Activated CD8-positive, alpha-beta T cell treated with anti-CD3 and anti-CD28 coated beads, Interleukin-2, amount 10 ng/mL, durations not matched to agents 7 days and 5 days (primary cell): ENCODE results near the gene POPDC2. TPM values are rescaled to one million over a fixed set of nuclear protein-coding genes. Genes with fewer than 3 reads are reported as not detected.

Experiments
- ATAC-seq: fragments of 150-1000 bp; cut with Tn5 transposase; one replicate; pipeline ENCODE4 v1.10.0; 2021; ENCODE audit warnings: moderate library complexity
- CTCF ChIA-PET: fragments of 350-600 bp; sonication (Branson Sonifier 250); formaldehyde crosslinking; loops from one replicate; lab custom pipeline; 2021; ENCODE audit warnings: antibody characterized with exemption; lab: Charles Lee
- POLR2A ChIA-PET: fragments of 350-600 bp; sonication (Branson Sonifier 250); formaldehyde crosslinking; loops from one replicate; lab custom pipeline; 2021; ENCODE audit warnings: antibody characterized with exemption; lab: Charles Lee
- DNase-seq: peaks from one replicate; pipeline ENCODE4 v3.0.0-alpha.2; 2020
- H3K27ac Mint-ChIP-seq: one replicate; pipeline ENCODE4 v1.8.0; 2021; ENCODE audit warnings: mild to moderate bottlenecking, mixed read lengths
- H3K27me3 Mint-ChIP-seq: one replicate; pipeline ENCODE4 v1.8.0; 2021; ENCODE audit warnings: low read depth, mixed read lengths
- H3K36me3 Mint-ChIP-seq: one replicate; pipeline ENCODE4 v1.8.0; 2021; ENCODE audit warnings: low read depth, mixed read lengths
- H3K4me1 Mint-ChIP-seq: one replicate; pipeline ENCODE4 v1.8.0; 2021; ENCODE audit warnings: low read depth, mixed read lengths
- H3K4me3 Mint-ChIP-seq: one replicate; pipeline ENCODE4 v1.8.0; 2021; ENCODE audit warnings: mild to moderate bottlenecking, mixed read lengths
- H3K9me3 Mint-ChIP-seq: one replicate; pipeline ENCODE4 v1.8.0; 2022; ENCODE audit warnings: mixed read lengths; ENCODE audit not compliant: insufficient read depth
- total RNA-seq, 2 experiments: library from RNA; stranded (reverse); gene quantifications; one replicate each; pipeline ENCODE4 v1.2.3, GENCODE V29; 2021

The POPDC2 gene
- total RNA-seq, 2 experiments from 2014 or later, result 3.3 to 4.8 TPM

DNA sequence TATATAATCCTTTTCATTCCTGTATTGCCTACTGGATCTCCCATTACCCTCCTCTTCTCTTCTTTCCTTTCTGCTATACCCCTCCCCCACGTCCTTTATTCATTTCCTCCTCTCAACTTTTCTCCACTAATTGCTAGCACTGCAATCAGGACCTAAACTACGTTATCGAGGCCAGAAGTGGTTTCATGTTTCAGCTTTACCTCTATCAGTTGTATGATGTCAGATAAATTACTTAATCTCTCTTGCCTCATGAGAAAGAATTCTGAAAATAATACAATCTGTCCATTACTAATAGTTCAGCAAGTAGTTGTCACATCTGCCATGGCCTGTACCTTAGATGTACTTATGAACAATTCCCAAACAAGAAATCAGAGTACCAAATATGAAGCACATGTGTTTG, 10.6 kb downstream of the POPDC2 start:
- POLR2A ChIA-PET, result no interaction called here
- Mint-ChIP-seq H3K9me3 (no peaks in the 10 kb centered on the region), H3K4me3 (no peak overlapping the region), H3K27ac (no peak overlapping the region), H3K27me3 (no peaks in the 10 kb centered on the region), H3K4me1 (peaks cover 6% of the 10 kb centered on the region), H3K36me3 (peaks cover 3% of the 10 kb centered on the region)
- CTCF ChIA-PET, result interaction anchor here (1.1 kb wide), 1 partner anchor 14 kb away, joined by 4 read pairs; no protein-coding TSS in a partner anchor
- ATAC-seq (no peak), DNase-seq (no peak)

DNA sequence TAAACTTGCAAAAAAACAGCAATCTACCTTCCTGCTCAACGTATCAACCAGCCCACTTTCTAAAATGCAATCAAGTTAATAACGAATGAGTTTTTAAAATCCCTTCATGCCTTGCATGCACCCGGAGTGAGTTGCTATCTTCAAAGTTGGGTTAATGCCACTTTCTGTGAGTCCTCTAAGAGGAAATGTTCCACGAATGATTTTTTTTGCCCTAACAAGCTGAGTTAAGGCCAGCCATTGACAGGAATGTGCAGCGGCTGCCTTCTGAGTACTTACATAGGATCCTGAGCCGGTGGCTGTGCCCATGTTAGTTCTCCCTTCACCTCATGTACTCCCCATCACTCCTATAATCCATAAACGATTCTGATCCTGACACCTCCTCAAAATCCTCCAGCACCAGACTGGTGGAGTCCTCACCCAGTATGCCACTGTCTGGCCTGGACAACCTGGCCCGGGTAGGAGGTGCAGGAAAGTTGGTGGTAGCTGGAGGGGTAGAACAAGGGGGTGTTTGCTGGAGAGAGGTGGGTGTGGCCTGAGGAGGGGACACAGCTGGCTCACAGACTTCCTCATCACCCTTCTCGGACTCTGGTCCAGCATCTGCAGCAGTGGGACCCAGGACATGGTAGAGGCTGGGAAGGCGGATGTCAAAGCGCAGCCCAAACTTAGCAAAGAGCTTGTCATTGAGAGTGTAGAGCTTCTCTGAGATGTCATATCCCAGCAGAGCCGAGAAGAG, 12.4 kb downstream of the POPDC2 start:
- Mint-ChIP-seq H3K36me3 (peaks cover 5% of the 10 kb centered on the region), H3K4me1 (no peaks in the 10 kb centered on the region), H3K4me3 (no peak overlapping the region), H3K27me3 (no peaks in the 10 kb centered on the region), H3K27ac (no peak overlapping the region), H3K9me3 (no peaks in the 10 kb centered on the region)
- ChIA-PET POLR2A (interaction anchor here (0.7 to 1.1 kb wide), 2 partner anchors 20 to 24 kb away, joined by 3 to 4 read pairs; no protein-coding TSS in a partner anchor), CTCF (no interaction called here)
- no peak for ATAC-seq
- no peak for DNase-seq

DNA sequence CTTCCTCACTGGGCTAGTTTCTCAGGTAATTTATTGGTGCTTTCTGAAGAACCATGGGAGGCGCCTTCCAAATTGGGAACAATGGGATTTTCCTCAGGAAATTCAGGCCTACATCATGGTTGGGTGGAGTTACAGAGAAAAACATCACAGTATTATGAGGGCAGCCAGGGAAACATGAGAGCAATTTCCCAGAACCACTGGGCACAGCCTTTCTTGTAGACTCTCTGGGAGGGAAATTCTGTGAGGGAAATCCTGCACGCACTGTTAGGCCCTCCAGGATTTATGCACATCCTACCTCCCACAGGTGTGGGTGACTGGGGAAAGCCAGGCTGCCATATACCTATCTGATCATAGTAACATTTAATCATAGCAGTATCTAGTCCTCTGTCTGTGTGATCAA, 13.2 kb downstream of the POPDC2 start:
- ATAC-seq (no peak), DNase-seq (no peak)
- no peaks in the 10 kb centered on the region for H3K9me3 Mint-ChIP-seq
- peaks cover 9% of the 10 kb centered on the region for H3K36me3 Mint-ChIP-seq
- no peak overlapping the region for H3K27ac Mint-ChIP-seq
- H3K4me3 Mint-ChIP-seq, result no peak overlapping the region
- no peaks in the 10 kb centered on the region for H3K27me3 Mint-ChIP-seq
- CTCF ChIA-PET, result no interaction called here
- POLR2A ChIA-PET, result interaction anchor here (1.1 kb wide), 1 partner anchor 21 kb away, joined by 4 read pairs; no protein-coding TSS in a partner anchor
- no peaks in the 10 kb centered on the region for H3K4me1 Mint-ChIP-seq

DNA sequence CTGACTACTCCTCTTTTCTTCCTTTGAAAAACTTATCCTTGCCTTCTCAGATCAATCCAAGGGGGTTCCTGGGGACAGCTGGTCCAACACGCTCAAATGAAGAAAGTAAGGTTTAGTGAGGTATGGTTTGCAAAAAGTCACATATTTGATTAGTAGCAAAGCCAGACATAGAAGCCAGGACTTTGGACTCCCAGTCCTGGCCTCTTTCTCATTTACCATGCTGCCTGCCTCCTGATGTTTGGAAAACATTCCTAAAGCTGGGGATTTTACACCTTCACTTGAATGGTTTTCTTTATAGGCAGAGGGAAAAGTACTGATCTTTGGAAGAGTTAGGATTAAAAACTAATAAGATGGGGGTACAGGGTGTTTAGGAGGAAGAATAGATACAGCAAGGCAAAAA, 14.6 kb downstream of the POPDC2 start:
- H3K9me3 Mint-ChIP-seq, result no peaks in the 10 kb centered on the region
- no peak for ATAC-seq
- no peak overlapping the region for H3K4me3 Mint-ChIP-seq
- peaks cover 20% of the 10 kb centered on the region for H3K36me3 Mint-ChIP-seq
- ChIA-PET POLR2A (no interaction called here), CTCF (interaction anchor here (0.7 kb wide), 1 partner anchor 23 kb away, joined by 3 read pairs; no protein-coding TSS in a partner anchor)
- DNase-seq, result no peak
- H3K27me3 Mint-ChIP-seq, result no peaks in the 10 kb centered on the region
- H3K4me1 Mint-ChIP-seq, result no peaks in the 10 kb centered on the region
- no peak overlapping the region for H3K27ac Mint-ChIP-seq

DNA sequence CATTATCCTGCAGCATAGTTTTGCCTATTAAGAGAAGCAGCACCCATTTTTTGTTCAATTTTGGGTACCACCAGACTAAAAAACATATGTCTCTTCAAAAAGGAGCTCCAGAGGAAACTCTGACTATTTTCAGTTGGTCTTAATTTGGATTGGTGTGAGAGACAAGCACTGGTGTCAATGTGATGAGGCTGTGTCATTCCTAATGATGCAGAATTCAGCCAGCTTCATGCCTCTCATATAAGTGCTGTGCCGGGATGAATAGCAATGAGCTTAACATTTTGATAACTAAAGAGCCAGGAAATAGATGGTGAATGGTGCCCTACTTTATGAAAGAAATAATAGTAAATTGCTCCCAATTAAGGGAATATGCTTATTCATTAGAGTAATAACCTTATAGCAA, 15.9 kb downstream of the POPDC2 start:
- Mint-ChIP-seq H3K9me3 (no peaks in the 10 kb centered on the region), H3K36me3 (peaks cover 29% of the 10 kb centered on the region), H3K27ac (no peak overlapping the region), H3K4me1 (peaks cover 8% of the 10 kb centered on the region), H3K27me3 (no peaks in the 10 kb centered on the region), H3K4me3 (no peak overlapping the region)
- no peak for DNase-seq
- no peak for ATAC-seq
- ChIA-PET POLR2A (no interaction called here), CTCF (interaction anchor here (1.0 to 1.3 kb wide), 2 partner anchors 43 to 46 kb away, joined by 3 to 4 read pairs; no protein-coding TSS in a partner anchor)

DNA sequence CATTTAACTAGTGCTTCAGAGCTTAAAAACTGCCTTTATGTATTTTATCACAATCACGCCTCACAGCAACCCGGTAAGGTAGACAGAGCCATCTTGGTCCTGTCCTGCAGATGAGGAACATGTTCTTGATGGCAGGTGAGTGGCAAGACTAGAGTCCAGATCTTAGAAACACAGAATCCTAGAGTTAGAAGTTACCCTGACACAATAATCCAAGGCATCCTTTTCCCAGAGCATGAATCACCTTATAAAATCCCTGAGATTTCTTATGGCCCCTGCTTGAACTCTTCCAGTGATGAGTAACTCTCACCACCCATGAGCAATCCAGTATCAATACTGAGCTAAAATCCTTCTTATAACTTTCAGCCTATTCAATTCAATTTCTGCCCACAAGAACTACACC, 16.9 kb downstream of the POPDC2 start:
- no peaks in the 10 kb centered on the region for H3K9me3 Mint-ChIP-seq
- DNase-seq (no peak), ATAC-seq (no peak)
- H3K27me3 Mint-ChIP-seq, result no peaks in the 10 kb centered on the region
- ChIA-PET CTCF (interaction anchor here (0.9 to 1.3 kb wide), 3 partner anchors 43 to 52 kb away, joined by 3 to 4 read pairs (median 3); no protein-coding TSS in a partner anchor), POLR2A (no interaction called here)
- H3K27ac Mint-ChIP-seq, result no peak overlapping the region
- H3K36me3 Mint-ChIP-seq, result peaks cover 31% of the 10 kb centered on the region
- H3K4me3 Mint-ChIP-seq, result no peak overlapping the region
- H3K4me1 Mint-ChIP-seq, result peaks cover 18% of the 10 kb centered on the region

DNA sequence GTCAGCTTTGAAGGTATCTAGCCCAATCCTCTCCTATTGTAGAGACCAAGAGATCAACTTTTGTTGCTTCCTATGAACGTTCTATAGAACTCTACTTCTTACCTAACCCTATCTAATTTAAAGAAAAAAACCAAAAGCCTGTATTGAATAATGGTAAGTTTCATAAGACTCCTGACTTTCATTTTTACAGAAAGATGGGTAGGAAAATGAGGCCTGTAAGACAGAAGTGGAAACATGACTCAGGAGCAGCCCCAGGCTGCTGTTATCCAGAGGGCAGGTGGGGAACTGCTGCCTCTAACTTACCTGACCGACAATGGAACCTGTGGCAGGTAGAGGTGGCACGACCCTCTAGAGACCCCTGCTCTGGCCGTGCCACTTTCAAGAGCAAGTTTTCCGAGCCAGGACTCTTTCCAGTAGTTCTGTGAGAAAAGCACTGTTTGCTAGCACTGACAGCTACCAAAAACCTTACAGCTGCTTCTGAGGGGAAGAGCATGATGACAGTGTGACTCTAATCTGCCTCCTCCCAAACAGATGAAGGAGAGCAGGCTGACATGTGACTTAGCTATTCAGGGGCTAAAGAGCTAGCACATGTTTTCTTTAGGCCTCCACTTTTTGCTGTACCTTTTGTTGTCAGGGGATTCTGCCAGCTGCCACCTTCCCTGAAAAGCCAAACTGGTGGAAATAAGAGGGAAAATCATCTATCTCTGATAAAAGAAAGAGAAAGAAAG, 17.5 kb downstream of the POPDC2 start:
- H3K27me3 Mint-ChIP-seq, result no peaks in the 10 kb centered on the region
- ATAC-seq (no peak), DNase-seq (no peak)
- CTCF ChIA-PET, result interaction anchor here (0.9 kb wide), 1 partner anchor 53 kb away, joined by 3 read pairs; no protein-coding TSS in a partner anchor
- H3K9me3 Mint-ChIP-seq, result no peaks in the 10 kb centered on the region
- H3K36me3 Mint-ChIP-seq, result peaks cover 34% of the 10 kb centered on the region
- H3K4me3 Mint-ChIP-seq, result no peak overlapping the region
- POLR2A ChIA-PET, result interaction anchor here (1.3 kb wide), 1 partner anchor 11 kb away, joined by 3 read pairs; no protein-coding TSS in a partner anchor
- peaks cover 24% of the 10 kb centered on the region for H3K4me1 Mint-ChIP-seq
- H3K27ac Mint-ChIP-seq, result no peak overlapping the region

DNA sequence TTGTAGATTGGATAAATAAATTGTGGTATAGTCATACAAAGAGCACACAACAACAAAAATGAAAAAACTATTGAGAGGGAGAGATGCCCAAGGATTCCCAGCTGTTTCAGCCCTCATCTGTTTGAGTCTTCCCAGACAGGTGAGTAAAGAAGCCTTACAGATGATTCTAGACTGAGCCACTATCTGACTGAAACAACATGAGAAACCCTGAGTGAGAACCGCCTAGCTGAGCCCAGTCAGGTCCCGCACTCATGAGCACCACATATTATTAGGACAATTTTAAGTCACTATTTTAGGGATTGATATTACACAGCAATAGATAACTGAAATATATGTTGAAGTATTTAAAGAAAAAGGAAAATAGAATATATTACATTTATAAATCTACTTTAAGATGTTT, 19.0 kb downstream of the POPDC2 start:
- Mint-ChIP-seq H3K27ac (no peak overlapping the region), H3K27me3 (no peaks in the 10 kb centered on the region), H3K4me3 (no peak overlapping the region), H3K36me3 (peaks cover 36% of the 10 kb centered on the region), H3K9me3 (no peaks in the 10 kb centered on the region), H3K4me1 (peaks cover 31% of the 10 kb centered on the region)
- ChIA-PET CTCF (no interaction called here), POLR2A (no interaction called here)
- DNase-seq, result no peak
- no peak for ATAC-seq

DNA sequence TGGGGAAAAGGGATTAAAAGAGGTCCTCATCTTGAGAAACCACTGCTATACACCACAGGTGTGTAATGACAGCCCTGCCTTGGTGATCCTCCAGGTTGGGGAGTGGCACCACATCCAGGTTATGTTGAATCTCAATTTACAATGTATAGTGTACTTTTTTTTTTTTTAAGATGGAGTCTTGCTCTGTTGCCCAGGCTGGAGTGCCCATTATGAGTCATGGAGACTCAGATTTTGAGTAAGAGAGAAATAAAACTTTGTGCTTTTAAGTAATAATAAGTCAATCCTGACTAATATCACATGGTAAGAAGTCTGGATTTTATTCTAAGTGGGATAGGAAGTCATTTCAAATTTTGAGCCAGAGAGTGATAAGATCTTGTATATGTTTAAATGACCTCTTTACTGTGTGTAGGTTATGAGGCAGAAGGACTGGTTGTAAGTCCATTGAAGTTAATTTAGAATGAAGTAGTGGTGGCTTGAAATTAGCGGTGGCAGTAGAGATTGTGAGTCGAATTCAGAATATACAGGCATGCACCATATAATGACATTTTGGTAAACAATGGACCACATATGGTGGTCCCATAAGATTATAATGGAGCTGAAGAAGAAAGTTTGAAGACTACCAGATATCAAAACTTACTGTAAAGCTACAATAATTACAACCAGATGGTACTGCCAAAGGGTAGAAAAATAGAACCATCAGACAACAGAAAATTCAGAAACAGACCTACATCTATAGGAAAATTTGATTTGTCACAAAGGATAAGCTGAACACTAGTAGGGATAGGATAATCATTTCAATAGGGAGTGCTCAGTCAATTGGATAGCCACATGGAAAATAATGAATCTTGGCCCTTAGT, 20.7 kb downstream of the POPDC2 start:
- no peak overlapping the region for H3K4me3 Mint-ChIP-seq
- ChIA-PET POLR2A (no interaction called here), CTCF (no interaction called here)
- H3K9me3 Mint-ChIP-seq, result no peaks in the 10 kb centered on the region
- H3K27ac Mint-ChIP-seq, result peak overlapping the region; percentile 58
- H3K36me3 Mint-ChIP-seq, result peaks cover 33% of the 10 kb centered on the region
- DNase-seq (no peak), ATAC-seq (no peak)
- H3K27me3 Mint-ChIP-seq, result no peaks in the 10 kb centered on the region
- peaks cover 31% of the 10 kb centered on the region for H3K4me1 Mint-ChIP-seq

DNA sequence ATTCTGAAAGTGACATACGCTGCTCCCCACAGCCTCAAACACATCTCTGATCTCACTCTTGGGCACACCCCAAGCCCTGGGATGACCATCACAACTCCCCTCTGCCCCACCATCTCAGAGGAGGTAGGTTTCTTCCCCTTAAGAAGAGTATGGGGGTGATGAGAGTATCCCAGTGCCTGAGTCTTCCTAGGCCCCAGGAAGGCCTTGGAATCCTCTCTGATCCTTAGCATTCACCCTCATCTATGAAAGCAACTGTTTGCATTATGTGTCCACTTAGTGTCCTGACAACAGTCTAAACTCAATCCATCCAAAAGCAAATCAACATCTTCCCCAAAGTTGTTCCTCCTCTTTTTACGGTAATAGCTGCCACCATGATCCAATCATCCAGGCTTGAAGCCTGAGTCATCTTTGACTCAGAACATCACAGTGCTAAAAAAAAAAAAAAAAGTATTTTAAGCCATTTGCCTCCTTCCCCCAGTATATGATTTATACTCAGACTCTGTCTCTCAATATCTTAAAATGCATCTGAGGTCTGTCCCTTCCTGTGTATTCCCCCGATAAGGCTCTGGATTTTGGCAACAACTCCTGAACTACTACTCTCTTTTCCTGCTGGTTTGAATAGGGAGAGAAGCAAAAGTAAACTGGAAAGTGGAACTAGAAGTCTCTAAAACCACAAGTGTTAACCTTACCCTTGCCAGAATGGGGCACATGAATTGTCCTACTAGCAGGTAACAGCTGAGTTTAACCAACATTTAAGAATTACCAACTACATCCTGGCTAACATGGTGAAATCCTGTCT, 22.5 kb downstream of the POPDC2 start:
- CTCF ChIA-PET, result interaction anchor here (1.0 kb wide), 1 partner anchor 79 kb away, joined by 3 read pairs; no protein-coding TSS in a partner anchor
- H3K4me1 Mint-ChIP-seq, result peaks cover 31% of the 10 kb centered on the region
- DNase-seq (no peak), ATAC-seq (peak; percentile 34)
- POLR2A ChIA-PET, result interaction anchor here (1.0 kb wide), 1 partner anchor 9 kb away, joined by 3 read pairs; no protein-coding TSS in a partner anchor
- no peaks in the 10 kb centered on the region for H3K9me3 Mint-ChIP-seq
- H3K36me3 Mint-ChIP-seq, result peaks cover 31% of the 10 kb centered on the region
- H3K27me3 Mint-ChIP-seq, result peaks cover under 1% of the 10 kb centered on the region
- peak overlapping the region; percentile 92 for H3K27ac Mint-ChIP-seq
- H3K4me3 Mint-ChIP-seq, result no peak overlapping the region
